C4-2B (cell line): ENCODE results near the gene SOX18.

Experiments used
- H3K27ac ChIP-seq: fragments of 450-650 bp; 2 replicates; pipeline ENCODE4 v1.5.1; 2017
- CTCF ChIP-seq: fragments of 450-650 bp; conservative IDR thresholded peaks from 2 replicates; pipeline ENCODE4 v1.5.1; 2017; ENCODE audit warnings: mild to moderate bottlenecking
- ZFX ChIP-seq: fragments of 450-650 bp; IDR thresholded peaks from 2 replicates; pipeline ENCODE4 v1.6.1; 2017

SOX18 gene

GRCh38 chr20:64001607-64002011 lies 47.8 kb downstream of the SOX18 start:
- peak overlapping the region; percentile 22 for H3K27ac ChIP-seq
- TF ChIP-seq ZFX (no peak), CTCF (no peak)

GRCh38 chr20:64000906-64001305 lies 48.5 kb downstream of the SOX18 start:
- TF ChIP-seq ZFX: no peak
- TF ChIP-seq CTCF: no peak
- peak overlapping the region; percentile 22 for H3K27ac ChIP-seq
